HEK293T (cell line): Measurements from ENCODE around the gene DPEP2.
"Not testable (repeated sequence)": the region's sequence is repeated elsewhere in the genome, so short reads cannot be mapped to it uniquely, and the experiment has no call there.

Experiments
- CTBP1 ChIP-seq: fragments of 450-650 bp; IDR thresholded peaks from 2 replicates; pipeline ENCODE4 v1.6.1; 2016; ENCODE audit warnings: borderline replicate concordance
- FOXA1 ChIP-seq: fragments of 450-650 bp; IDR thresholded peaks from 2 replicates; pipeline ENCODE4 v1.6.1; 2016; ENCODE audit warnings: mild to moderate bottlenecking
- FOXK2 ChIP-seq: fragments of 450-650 bp; IDR thresholded peaks from 2 replicates; pipeline ENCODE4 v1.6.1; 2016; ENCODE audit warnings: mild to moderate bottlenecking
- FOXM1 ChIP-seq: fragments of 450-650 bp; IDR thresholded peaks from 2 replicates; pipeline ENCODE4 v1.6.1; 2017; ENCODE audit warnings: mild to moderate bottlenecking, borderline replicate concordance
- HDGF ChIP-seq: fragments of 450-650 bp; IDR thresholded peaks from 2 replicates; pipeline ENCODE4 v1.6.1; 2017; ENCODE audit warnings: antibody characterized with exemption, borderline replicate concordance
- NFRKB ChIP-seq: fragments of 450-650 bp; IDR thresholded peaks from 2 replicates; pipeline ENCODE4 v1.6.1; 2016; ENCODE audit warnings: mild to moderate bottlenecking, moderate library complexity
- SP1 ChIP-seq: fragments of 450-650 bp; IDR thresholded peaks from 2 replicates; pipeline ENCODE4 v1.6.1; 2017
- ZNF384 ChIP-seq: fragments of 450-650 bp; IDR thresholded peaks from 2 replicates; pipeline ENCODE4 v1.6.1; 2016

GRCh38 chr16:67972285-67972684 is 27.0 kb downstream of the DPEP2 start:
- not testable (repeated sequence) for TF ChIP-seq SP1, FOXM1, NFRKB, FOXA1, ZNF384, CTBP1, HDGF, FOXK2
